ENCODE results near the gene MAST4.

DNA sequence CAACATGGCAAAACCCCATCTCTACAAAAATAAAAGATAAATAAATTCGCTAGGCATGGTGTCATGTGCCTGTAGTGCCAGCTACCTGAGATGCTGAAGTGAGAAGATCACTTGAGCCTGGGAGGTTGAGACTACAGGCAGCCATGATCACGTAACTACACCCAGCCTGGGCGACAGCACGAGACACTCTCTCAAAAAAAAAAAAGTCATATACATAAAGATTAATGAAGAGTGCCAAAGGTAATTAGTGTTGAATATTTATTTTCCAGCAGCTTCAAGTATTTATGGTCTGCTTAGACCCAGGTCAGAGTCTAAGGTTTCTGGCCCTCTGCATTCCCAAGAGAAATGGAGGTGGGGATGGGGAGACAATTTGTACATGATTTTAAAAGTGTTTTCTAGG lies 432.7 kb downstream of the MAST4 start:
- TF ChIP-seq, protein P1, sequence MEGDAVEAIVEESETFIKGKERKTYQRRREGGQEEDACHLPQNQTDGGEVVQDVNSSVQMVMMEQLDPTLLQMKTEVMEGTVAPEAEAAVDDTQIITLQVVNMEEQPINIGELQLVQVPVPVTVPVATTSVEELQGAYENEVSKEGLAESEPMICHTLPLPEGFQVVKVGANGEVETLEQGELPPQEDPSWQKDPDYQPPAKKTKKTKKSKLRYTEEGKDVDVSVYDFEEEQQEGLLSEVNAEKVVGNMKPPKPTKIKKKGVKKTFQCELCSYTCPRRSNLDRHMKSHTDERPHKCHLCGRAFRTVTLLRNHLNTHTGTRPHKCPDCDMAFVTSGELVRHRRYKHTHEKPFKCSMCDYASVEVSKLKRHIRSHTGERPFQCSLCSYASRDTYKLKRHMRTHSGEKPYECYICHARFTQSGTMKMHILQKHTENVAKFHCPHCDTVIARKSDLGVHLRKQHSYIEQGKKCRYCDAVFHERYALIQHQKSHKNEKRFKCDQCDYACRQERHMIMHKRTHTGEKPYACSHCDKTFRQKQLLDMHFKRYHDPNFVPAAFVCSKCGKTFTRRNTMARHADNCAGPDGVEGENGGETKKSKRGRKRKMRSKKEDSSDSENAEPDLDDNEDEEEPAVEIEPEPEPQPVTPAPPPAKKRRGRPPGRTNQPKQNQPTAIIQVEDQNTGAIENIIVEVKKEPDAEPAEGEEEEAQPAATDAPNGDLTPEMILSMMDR (IDR thresholded peaks at IDR 0.05; ENCODE audit: low read depth, low read length): no peak
- TF ChIP-seq EZH2phosphoT487 (IDR thresholded peaks at IDR 0.05; ENCODE audit: low read depth): no peak

Data from OCI-LY3 (cell line).